BJ (cell line): ENCODE measurements around the gene GALNTL6. TPM values are rescaled to one million over a fixed set of nuclear protein-coding genes. Genes with fewer than 3 reads are reported as not detected.

Experiments used
- CTCF ChIA-PET: fragments of 350-600 bp; formaldehyde crosslinking; extraction: SDS; loops from one replicate; lab custom pipeline; 2021; ENCODE audit warnings: antibody characterized with exemption, inconsistent platforms; lab: Yijun Ruan, JAX
- POLR2A ChIA-PET: fragments of 300-600 bp; sonication (Branson Sonifier 250); formaldehyde crosslinking; extraction: SDS; loops from one replicate; lab custom pipeline; 2021; ENCODE audit warnings: antibody characterized with exemption; lab: Charles Lee
- DNase-seq: peaks from one replicate; pipeline ENCODE4 v3.0.0-alpha.2; 2011; ENCODE audit warnings: low read depth
- H3K27me3 ChIP-seq: 2 replicates; pipeline ENCODE4 v1.6.0; 2011; ENCODE audit warnings: low read length; ENCODE audit not compliant: control insufficient read depth, insufficient read depth
- H3K36me3 ChIP-seq: 2 replicates; pipeline ENCODE4 v1.5.1; 2011; ENCODE audit warnings: low read length; ENCODE audit not compliant: control insufficient read depth, insufficient read depth
- H3K4me3 ChIP-seq: 2 replicates; pipeline ENCODE4 v1.5.1; 2011; ENCODE audit warnings: low read depth, mild to moderate bottlenecking, control low read depth, low read length
- CTCF ChIP-seq: IDR thresholded peaks from 2 replicates; pipeline ENCODE4 v1.5.1; 2011; ENCODE audit warnings: low read depth, mild to moderate bottlenecking, control low read depth, inconsistent platforms, low read length, moderate library complexity; ENCODE audit not compliant: insufficient read depth
- polyA plus RNA-seq: library from polyadenylated mRNA; depleted of rRNA; stranded (reverse); fragments of >200 nt; gene quantifications from 2 replicates; pipeline ENCODE4 v1.2.3, GENCODE V29; 2011

GALNTL6 gene
- polyA plus RNA-seq, 1 experiment: 0.02 TPM

DNA sequence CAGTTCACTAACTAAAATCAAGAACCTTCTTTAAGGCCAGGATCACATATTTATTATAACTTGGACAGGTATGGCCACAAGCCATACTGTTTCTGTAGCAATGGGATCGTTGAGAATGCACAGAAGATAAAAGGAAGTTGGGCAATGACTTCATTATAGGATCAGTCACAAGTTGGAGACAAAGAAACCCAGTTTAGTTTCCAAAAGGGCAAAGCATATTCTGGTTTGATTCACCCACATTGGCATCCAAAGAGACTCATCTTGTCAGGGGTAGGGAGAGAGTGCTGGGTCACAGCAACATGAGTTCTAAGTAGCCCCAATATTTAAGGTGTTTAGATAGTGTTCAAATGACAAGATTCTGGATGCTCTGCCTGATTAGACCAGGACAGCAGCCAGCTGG is 1038.3 kb downstream of the GALNTL6 start:
- POLR2A ChIA-PET: no interaction called here
- CTCF ChIA-PET: no interaction called here
- DNase-seq: no peak
- H3K4me3 ChIP-seq: no peak overlapping the region
- no peak for TF ChIP-seq CTCF
- no peaks in the 10 kb centered on the region for H3K27me3 ChIP-seq
- H3K36me3 ChIP-seq: no peaks in the 10 kb centered on the region

GRCh38 chr4:172857026-172857425 is 1043.8 kb downstream of the GALNTL6 start:
- Histone ChIP-seq H3K4me3 (no peak overlapping the region), H3K27me3 (no peaks in the 10 kb centered on the region), H3K36me3 (no peaks in the 10 kb centered on the region)
- DNase-seq: no peak
- ChIA-PET POLR2A (no interaction called here), CTCF (no interaction called here)
- no peak for TF ChIP-seq CTCF

DNA sequence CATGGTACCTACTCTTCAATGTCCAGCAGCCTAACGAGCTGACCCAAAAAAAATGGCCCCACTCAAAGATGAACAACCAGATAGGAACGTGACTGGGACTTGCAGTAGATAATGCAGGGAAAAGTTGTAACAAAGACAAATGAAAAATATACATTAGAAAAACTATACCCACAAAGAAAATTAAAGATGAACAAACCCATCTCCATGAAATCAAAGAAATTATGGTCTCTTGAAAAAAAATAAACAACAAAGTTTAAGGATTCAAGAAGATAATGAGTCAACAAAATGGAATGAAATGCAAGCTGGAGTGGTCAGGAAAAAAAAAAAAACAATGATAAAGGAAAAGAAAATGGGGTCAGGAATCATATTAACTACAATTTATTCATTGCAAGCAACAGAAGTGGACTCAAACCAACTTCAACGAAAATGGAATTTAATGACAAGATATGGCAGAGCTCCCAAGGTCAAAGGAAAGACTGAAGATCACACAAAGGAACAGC is 1045.6 kb downstream of the GALNTL6 start:
- H3K36me3 ChIP-seq: no peaks in the 10 kb centered on the region
- no peaks in the 10 kb centered on the region for H3K27me3 ChIP-seq
- no peak for DNase-seq
- no peak overlapping the region for H3K4me3 ChIP-seq
- ChIA-PET POLR2A (interaction anchor here (0.6 kb wide), 1 partner anchor 90 kb away, joined by 4 read pairs; no protein-coding TSS in a partner anchor), CTCF (no interaction called here)
- no peak for TF ChIP-seq CTCF

DNA sequence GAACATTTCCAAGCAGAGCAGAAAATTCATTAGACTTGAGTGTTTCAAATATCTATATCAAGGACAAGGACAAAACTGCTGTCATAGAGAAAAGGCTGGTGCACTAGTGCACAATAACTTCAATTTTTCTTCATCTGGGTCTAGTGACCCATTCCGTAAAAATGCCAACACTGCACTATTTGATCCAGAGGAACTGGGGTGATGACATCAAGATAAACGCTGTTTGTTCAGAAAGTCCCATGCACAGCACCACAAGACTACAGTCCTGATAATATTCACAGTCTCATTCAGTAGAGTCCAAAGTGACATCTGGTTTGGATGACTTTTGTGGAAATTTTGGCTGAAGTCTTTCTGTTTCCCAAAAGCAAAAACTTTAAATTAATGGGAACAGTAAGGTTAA is 1051.9 kb downstream of the GALNTL6 start:
- no peak for TF ChIP-seq CTCF
- POLR2A ChIA-PET: no interaction called here
- H3K4me3 ChIP-seq: no peak overlapping the region
- peaks cover 2% of the 10 kb centered on the region; the same call in 1 of the 2 replicates for H3K27me3 ChIP-seq
- H3K36me3 ChIP-seq: no peaks in the 10 kb centered on the region
- CTCF ChIA-PET: no interaction called here
- DNase-seq: no peak

- CTCF ChIA-PET: no interaction called here
- H3K27me3 ChIP-seq: peaks cover 2% of the 10 kb centered on the region; the same call in 1 of the 2 replicates
- no peak for DNase-seq
- TF ChIP-seq CTCF: no peak
- no peaks in the 10 kb centered on the region for H3K36me3 ChIP-seq
- POLR2A ChIA-PET: no interaction called here
- no peak overlapping the region for H3K4me3 ChIP-seq
Observed at GRCh38 chr4:172865531-172866127, 1052.4 kb downstream of the GALNTL6 start.
